GM21717 (cell line): ENCODE data around the gene BBIP1.

Experiments used
- ATAC-seq: cut with Tn5 transposase; IDR thresholded peaks from one replicate; pipeline ENCODE4 v1.9.1; 2021; ENCODE audit warnings: mild to moderate bottlenecking, moderate library complexity; ENCODE audit not compliant: unreplicated experiment

Gene BBIP1

GRCh38 chr10:110885932-110886674 lies 32.9 kb downstream of the BBIP1 start:
- no peak for ATAC-seq

GRCh38 chr10:110883924-110884323 lies 35.1 kb downstream of the BBIP1 start:
- ATAC-seq, result no peak

DNA sequence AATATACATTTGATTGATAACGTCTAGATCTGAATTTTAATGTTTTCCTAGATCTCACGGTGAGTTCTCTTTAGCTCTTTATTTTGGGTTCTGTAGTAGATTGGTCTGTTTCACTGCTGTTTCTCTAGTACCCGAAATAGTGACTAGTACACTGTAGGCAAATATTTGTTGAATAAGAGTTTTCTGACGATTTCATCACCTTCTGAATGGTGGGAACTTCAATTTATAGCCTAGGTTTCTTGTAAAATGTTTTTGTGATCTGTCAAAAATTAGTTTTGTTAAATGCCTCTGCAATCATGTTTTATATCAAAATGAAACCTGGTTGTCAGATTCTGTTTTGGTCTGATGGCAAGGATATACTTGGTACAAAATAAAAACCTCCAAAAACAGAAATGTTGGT lies 37.1 kb downstream of the BBIP1 start:
- ATAC-seq, result no peak

- ATAC-seq, result no peak
These were observed 37.7 kb downstream of the BBIP1 start for GRCh38 chr10:110881247-110881646.

DNA sequence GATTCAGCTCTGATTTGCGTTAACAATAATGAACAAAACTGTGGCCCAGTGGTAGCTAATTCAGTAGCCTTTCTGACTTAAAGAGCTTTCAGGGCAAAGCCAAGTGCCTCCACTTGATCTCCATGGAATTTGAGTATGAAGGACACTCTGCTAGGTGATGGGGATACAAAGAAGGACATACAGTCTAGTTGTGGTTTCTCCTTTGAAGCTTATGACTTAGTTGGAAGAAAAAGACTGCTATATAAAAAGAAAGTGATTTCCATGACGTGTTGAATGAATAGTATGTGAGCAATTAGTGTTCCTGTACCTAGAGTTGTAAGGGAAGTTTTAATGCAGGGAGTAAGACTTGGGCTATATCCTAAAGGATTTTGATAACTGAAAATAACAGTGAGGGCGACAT lies 39.0 kb downstream of the BBIP1 start:
- ATAC-seq, result no peak

DNA sequence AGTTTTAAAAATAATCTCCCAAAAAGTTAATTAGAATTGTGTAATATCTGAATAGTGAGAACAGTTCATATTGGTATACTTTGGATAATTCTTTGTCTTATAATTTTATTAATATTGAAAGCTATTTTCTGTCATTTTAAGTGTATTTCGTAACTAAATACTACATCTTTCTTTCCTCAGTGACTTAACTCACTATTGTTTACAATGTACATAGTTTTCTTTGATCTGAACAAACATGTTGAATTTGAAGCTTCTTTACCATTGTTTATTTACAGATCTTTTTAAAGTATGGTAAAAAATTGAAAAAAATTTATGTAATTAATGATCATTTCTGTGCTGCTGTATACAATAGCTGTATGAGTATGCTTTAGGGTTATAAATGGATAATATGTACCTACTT lies 42.2 kb downstream of the BBIP1 start:
- no peak for ATAC-seq

GRCh38 chr10:110876000-110876399 lies 43.0 kb downstream of the BBIP1 start:
- no peak for ATAC-seq

DNA sequence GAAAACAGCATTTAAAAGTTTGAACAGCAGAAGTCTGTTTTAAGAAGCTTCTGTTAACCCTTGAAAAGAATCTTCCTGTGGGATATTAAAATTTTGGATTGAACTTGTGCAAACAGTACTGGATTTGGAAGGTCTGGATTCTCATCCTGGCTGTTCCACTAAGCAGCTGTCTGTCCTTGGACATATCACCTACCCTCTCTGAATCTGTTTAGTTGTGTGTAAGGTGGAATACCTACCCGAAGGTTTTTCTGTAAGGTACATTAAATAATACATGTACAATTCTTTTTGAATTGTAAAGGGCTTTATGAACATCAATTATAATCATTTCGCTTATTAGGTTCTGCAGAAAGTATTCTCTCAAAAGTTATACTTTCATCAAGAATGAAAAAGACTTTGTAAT lies 45.0 kb downstream of the BBIP1 start:
- ATAC-seq, result no peak

GRCh38 chr10:110872984-110873923 lies 45.7 kb downstream of the BBIP1 start:
- no peak for ATAC-seq

GRCh38 chr10:110872145-110872983 lies 46.6 kb downstream of the BBIP1 start:
- peak; percentile 41 for ATAC-seq

DNA sequence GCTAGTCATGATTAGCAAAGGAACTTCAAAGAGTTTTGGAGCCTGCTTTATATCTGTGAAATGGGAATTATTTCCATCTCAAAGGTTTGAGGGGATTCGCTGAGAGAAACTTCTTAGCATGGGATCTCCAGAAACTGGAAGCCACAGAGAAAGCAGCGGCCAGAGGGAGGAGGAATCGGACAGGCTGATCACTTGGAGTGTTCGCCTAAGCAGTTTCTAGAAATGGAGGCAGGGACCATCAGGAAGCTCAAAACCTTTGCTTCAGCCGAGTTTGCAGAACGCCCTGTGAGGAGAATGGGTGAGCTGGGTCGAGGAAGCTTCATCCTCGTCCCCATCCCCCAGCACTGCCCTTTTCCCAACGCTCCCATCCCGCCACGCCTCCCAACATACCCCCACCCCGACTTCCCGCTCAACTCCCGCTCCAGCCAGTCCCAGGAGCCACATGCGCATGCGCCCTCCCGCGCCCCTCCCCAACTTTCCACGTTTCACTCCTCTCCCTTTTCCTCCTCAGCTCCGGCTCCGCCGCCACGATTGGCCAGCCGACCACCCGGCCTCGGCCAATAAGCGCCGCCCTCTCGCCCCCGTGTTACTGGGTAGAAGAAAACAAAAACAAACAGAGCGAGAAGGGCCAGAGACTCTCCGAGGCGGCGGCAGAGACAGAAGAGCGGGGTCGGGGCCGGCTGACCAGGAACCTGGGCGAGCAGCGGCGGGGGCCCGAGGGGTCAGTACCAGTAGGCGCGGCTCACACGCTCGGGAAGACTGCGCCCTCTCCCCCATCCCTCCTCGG lies 47.5 kb downstream of the BBIP1 start, which contains the start of gene PDCD4:
TSS of gene PDCD4 (plus strand) at position 631 of the 787 bp plus-strand sequence. CDS start 4,100 bp downstream, outside the sequence.
- ATAC-seq, result peak; percentile 75

DNA sequence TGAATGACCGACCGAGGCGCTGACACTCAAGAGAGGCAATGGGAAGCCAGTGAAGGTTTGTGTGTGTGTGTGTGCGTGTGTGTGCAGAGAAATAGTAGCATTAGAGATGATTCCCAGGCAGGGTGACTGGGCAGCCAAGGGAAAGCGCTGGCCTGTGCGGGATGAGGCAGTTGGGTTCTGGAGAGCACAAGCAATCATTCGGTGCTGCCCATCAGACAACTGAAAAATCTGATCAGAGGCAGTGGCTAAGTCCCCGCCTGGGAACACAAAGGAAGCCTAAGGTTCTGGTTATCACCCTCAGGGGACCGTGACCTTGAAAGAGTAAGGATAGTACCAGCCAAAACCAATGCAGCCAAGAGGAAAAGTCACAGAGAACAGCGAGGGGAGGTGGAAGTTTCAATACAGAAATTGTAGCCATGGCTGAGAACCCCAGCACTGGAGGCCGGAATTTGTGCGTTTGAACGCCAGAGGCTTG lies 48.1 kb downstream of the BBIP1 start:
- ATAC-seq, result no peak

DNA sequence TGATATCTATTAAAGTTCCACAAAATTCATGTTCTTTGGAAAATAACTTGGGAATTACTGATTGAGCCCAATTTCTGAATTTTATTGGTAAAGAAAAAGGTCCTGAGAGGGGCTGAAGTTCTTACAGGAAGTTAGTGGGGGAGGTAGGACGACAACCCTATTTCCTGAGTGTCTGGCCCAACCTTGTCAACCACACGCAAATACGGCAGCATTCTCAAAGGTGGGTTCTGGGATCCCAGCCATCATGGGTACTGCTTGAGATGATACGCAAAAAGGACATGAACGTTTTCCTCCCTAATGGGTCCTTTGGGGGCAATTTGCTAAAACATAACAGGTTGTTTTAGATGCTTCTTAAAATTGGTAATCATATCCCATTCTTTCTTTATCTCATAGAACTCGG lies 50.0 kb downstream of the BBIP1 start:
- no peak for ATAC-seq

GRCh38 chr10:110867807-110868465 lies 51.0 kb downstream of the BBIP1 start:
- no peak for ATAC-seq

DNA sequence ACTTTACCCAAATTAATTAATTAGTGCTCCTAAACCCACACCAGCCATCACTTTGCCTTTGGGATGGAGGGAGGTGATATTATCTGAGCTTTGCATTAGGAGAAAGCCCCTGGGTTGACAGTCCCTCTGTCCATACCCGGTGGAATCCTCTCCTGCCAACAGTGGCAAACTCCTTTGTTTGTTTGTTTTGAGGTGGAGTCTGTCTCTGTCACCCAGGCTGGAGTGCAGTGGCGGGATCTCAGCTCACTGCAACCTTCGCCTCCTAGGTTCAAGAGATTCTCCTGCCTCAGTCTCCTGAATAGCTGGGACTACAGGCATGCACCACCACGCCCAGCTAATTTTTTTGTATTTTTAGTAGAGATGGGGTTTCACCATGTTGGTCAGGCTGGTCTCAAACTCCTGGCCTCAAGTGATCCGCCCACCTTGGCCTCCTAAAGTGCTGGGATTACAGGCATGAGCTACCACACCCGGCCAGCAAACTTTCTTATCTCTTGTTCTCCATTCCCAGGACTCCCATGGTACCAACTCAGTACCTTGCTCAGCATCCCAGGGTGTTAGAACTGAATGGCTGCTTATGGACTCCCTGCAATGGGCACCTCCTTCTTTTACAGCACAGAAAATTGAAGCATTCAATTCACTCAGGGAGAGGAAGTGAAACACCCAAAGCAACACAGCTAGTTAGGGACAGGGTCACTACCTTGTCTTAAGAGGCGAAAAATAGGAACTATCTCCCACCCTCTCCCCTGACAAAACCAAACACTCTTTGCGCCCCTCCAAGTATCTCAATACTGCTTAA lies 51.8 kb downstream of the BBIP1 start:
- ATAC-seq, result peak; percentile 31

- ATAC-seq, result no peak
These were observed 53.0 kb downstream of the BBIP1 start for GRCh38 chr10:110865809-110866482.

- no peak for ATAC-seq
These were observed 53.7 kb downstream of the BBIP1 start for GRCh38 chr10:110865186-110865808.

GRCh38 chr10:110864662-110865140 lies 54.3 kb downstream of the BBIP1 start:
- ATAC-seq, result peak; percentile 56
